GM21515 (cell line): Measurements from ENCODE around the gene MALL.
"Not testable (repeated sequence)": the region's sequence is repeated elsewhere in the genome, so short reads cannot be mapped to it uniquely, and the experiment has no call there.

Experiments used
- ATAC-seq: cut with Tn5 transposase; IDR thresholded peaks from one replicate; pipeline ENCODE4 v1.9.1; 2021; ENCODE audit not compliant: unreplicated experiment

Gene MALL

DNA sequence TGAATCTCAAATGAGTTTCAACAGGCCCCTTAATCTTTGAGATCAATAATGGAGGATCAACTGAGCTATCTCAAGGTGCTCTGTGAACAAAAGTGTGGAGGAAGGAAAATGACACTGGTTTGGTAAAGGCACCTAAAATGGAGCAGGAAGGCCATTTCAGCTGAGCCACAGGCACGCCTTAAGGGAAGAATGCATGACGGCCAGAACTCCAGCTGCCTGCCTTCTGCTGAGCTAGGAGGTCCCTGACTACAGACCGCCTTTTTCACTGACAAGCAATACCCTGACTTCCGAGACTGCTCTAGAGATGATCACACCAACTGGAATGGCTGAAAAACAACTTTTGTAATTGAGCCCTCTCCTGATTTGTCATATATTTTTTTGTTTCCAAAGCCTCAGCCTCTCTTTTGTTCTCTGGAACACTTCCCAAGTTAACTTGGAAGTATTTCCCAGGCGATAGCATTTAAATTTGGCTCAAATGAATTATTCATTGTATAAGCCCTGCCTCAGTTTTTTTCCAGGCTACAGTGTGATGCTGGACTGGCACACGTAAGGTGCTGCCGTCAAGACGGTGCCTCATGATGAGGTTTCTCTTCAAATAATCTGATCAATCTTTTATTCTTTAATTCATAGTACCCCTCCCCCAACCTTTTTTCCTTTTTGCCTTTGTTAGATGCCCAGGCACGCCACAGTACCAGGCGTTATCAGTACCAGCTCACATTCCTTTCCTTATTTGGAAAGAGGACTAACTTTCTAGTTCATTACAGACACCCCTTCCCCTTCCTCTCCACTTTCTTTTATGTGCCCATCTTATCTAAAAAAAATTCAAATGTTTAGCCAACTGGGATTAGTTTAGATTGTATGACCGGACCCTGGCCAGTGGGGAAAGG is 60.9 kb downstream of the MALL start:
- ATAC-seq = not testable (repeated sequence)

DNA sequence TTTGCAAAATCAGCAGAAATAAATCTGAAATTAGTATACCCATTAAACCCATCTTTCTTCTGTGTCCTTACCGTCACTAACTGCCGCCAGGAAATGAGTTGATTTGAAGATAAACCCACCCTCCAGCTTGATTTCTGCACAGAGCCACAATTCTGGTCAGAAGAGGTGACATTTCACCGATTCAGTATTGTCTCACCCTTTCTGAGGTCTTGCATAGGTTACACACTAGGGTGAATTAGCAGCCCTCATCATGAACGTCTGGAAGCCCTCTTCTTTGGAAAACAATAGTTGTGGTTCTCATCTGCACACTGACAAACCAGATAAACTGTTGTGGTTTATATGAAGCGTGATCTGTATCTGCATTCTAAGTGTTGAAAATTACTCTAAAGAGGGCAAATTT is 61.9 kb downstream of the MALL start:
- ATAC-seq = not testable (repeated sequence)

DNA sequence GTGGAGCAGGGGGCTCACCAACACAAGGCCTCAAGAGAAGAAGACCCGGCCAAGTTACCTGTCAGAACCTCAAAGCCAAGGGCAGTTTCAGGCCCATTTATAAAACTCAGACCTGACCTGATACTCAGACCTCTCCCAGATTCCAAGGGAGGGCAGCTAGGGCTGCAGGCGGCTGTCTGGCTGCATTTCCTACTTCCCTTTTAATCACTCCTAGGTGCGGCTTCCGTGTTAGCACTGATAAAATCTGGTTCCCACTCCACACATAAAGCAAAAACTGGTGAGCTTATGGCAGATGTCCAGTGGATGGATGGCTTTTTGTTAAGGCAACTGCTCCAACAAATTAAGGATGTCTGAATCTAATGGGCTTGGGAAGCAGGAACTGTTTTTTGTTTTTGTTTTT is 63.5 kb downstream of the MALL start:
- not testable (repeated sequence) for ATAC-seq

DNA sequence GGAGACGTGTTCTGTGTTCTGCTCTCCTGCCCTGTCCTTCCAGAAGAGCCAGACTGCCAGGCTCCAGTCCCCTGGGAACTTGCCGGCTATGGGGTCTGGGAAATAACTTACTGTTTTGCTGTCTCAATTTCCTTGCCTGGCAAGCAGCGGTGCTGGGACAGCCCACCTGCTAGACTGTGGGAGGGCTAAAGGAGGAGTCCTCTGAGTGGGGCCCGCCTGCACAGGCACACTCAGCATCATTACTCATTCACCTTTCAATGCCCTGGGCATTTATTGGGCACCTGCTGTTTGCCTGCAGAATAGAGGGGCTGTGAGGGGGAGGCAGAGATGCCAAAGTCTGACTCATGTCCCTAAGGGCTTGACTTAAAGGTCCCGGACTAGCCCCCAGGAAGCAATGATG is 65.4 kb downstream of the MALL start:
- ATAC-seq = not testable (repeated sequence)

DNA sequence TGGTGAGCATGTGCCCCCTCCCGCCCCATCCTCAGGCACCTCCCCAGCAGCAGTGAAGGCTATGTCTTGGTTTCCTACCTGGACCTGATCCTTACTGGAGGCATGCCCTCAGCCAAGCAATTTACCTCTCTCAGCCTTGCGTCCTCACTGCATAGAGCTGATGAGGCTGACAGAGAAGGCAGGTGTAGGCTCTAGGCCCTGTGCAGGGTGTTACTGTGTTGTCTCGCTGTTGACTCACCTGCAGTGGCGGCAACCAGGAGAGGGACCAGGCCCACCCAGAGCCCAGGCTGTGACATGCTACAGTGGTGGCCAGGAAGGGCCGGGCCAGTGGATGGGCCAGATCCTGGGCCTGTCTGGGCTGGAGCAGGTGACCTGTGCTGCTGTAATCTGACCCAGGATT is 65.9 kb downstream of the MALL start:
- not testable (repeated sequence) for ATAC-seq

DNA sequence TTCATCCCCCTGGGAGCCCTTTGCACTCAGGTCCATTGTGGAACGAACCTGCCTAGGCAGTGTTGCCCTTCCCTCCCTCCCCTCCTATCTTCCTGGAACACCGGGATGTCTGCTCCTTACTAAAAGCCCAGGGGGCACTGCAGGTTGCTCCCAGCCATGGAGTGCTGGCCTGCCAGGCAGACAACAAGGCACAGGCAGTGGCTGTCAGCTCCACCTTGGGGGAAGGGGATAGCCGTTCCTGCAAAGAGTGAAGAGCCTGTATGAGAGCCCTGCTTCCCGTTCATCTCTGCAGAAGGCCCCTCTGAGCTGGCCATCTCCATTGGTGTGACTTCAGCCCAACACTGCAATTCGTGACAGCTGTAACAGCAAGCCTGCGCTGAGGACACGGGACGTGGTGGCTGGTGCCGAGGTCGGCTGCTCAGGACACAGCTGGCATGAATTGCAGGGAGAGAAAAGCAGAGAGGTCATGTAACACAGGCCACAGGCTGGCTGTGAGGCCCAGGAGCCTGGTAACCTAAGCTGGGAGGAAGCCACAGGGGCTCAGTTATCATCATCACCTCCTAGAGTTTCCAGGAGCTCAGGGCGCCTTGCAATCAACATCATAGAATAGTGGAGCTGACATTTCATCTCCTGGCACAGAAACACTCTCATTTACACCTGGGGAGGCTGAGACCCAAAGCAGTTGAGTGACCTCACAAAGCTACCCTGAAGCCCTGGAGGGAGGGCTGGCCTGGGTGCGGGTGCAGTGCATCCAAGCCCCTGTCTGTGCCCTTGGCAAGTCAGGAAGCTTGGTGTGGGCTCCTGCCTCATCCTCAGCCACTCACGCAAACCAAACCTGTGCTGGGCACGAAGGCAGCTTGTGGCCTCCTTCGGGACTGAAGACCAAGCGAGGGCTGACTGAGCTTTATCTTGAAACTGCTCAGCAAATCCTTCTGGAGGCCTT is 67.1 kb downstream of the MALL start:
- not testable (repeated sequence) for ATAC-seq

DNA sequence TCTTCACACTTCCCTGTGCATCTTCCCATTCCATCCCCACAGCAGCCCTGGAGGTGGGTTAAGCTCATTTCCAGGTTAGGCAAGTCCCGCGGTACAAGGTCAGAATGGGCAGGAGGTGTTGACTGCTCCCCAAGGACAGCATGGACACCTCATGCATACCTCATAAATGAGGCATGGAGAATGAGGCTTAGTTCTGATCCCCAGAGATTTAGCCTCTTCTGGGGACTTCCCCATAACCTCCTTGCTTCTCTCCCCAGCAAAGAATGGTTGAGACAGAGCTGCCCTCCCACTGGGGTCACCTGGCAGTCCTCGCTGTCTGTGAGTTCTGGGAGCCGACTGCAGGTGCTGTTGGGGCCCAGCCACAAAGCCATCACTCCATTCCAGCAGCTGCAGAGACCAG is 68.4 kb downstream of the MALL start:
- not testable (repeated sequence) for ATAC-seq

DNA sequence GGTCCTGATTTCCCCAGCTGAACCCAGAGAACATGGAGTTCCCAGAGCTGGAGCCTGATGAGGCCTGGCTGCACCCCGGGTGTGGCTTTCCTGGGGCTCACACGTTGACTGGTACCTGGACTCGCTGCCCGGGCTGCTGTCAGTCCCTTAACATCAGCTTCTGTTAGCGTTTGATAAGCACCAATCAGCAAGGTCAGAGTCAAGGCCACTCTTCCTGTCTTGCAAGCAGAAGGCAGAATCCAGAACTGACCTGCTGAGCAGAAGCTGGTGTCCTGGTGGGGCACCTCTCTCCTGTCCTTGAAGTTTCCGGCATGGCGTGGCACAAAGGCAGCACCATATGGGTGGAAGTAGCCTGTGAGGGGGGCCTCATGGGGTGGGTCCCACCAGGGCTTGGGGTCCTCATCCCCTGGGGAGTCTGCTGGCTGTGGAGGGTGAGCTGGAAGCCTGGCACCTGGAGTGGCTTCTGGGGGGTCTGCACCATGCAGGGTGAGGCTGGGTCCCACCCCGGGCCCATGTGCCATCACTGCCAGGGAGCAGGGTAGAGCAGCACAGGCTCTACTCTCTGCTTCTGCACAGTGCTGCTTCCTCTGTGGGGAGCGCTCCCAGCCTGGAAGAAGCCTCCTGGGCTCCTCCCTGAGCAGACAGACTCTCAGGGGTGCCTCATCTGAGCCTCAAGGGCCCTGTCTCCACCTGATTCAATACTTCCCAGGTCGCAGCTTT is 73.5 kb downstream of the MALL start:
- not testable (repeated sequence) for ATAC-seq

DNA sequence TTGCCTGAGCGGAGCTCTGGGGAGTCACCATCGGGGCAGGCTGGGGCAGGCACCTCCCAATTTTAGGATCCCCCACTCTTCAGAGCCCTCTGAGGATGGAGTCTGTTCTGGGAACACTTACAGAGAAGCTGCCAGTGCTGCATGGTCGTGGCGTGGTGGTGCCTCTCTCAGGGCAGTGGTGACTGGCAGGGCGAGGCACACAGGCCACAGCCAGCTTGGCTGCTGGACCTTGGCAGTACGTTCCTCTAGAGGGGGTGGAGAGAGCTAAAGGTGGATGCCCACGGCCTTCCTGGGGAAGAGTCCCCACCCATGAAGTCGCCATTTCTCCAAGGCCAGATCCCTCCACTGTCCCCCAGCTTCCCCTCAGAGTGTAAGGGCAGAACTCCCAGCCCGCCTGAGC is 78.3 kb downstream of the MALL start:
- ATAC-seq = not testable (repeated sequence)

DNA sequence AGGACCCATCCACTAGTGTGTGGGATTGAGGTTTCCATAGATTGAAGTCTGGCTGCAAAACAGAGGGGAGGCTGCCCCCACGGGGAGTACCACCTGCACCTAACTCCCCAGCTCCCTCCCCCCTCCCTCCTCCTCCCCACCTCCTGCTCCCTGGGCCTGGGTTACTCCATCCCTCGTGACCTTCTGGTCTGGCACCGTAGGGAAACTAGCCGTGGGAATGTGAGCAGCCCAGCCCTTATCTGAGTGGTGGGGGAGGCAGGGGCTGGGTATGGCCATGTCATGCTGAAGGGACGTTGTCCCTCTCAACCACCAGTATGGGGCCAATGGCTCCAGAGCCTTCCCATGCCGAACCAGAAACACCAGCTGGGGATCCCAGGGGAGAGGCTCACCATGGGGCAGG is 80.2 kb downstream of the MALL start:
- not testable (repeated sequence) for ATAC-seq

DNA sequence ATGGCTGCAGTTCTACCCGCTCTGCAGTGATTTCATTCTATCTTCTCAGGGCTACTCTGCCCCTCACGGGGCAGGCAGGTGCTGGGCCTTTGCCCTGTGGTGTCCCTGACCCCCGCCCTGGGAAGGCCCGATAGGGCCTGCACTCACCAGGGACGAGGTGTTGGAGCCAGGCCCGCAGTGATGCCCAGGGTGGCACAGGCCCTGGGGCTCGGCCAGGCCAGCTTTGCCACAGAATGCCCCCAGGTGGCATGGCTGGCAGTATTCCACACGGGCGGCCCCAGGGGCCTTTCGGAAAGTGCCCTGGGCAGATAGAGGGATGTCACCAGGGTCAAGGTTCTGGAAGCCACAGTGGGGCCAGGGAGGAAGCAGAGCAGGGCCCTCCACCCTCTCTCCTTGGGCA is 80.7 kb downstream of the MALL start:
- not testable (repeated sequence) for ATAC-seq
